Psoas muscle (tissue), 8 donors: ENCODE results near the gene IFIT1B. TPM values are rescaled to one million over a fixed set of nuclear protein-coding genes. Genes with fewer than 3 reads are reported as not detected.
A peak's percentile ranks its signal among the peaks of the same experiment; 100 is the strongest.

Experiments used
- ATAC-seq, 4 donors: fragments of 200-7000 bp; cut with Tn5 transposase; one replicate each; pipeline ENCODE4 v1.9.1; 2020; ENCODE audit warnings: moderate library complexity in 3 of 4, mild to moderate bottlenecking in 2 of 4
- DNase-seq, 2 donors: peaks; one replicate each; pipeline ENCODE4 v3.0.0-alpha.2; 2020
- H3K27ac ChIP-seq: fragments of 200-600 bp; one replicate; pipeline ENCODE4 v1.8.0; 2022
- H3K27me3 ChIP-seq, 3 donors: fragments of 200-600 bp in 1 of 3; one replicate each; pipeline versions ENCODE4 v1.6.1 to v1.8.0; 2013 to 2022; ENCODE audit warnings: low read length in 2 of 3, mild to moderate bottlenecking in 2 of 3, moderate library complexity in 1 of 3; ENCODE audit not compliant: insufficient read depth in 3 of 3
- H3K36me3 ChIP-seq, 2 donors: fragments of 200-600 bp in 1 of 2; one replicate each; pipeline versions ENCODE4 v1.6.1 to v1.8.0; 2013 to 2022; ENCODE audit warnings: low read depth in 1 of 2, mild to moderate bottlenecking in 1 of 2, moderate library complexity in 1 of 2; ENCODE audit not compliant: insufficient read depth in 1 of 2
- H3K4me1 ChIP-seq: fragments of 200-600 bp; one replicate; pipeline ENCODE4 v1.8.0; 2022
- H3K4me3 ChIP-seq: fragments of 200-600 bp; one replicate; pipeline ENCODE4 v1.8.0; 2022; ENCODE audit warnings: mild to moderate bottlenecking
- H3K9me3 ChIP-seq: fragments of 200-600 bp; one replicate; pipeline ENCODE4 v1.8.0; 2022
- WGBS, 3 donors: extraction: QIAGEN DNeasy Blood & Tissue Kit; methylation state at CpG; one replicate each; pipeline versions ENCODE4 v1.1.6 to v1.1.7; 2013; 5-methylcytosine and 5-hydroxymethylcytosine counted together
- intact Hi-C, 2 donors: fragments of 100-400 bp; cut with DNase I; formaldehyde crosslinking; loops; one replicate each; pipeline versions ENCODE4 v1.11.0 to v1.14.2; 2022
- polyA plus RNA-seq, 3 donors: library from polyadenylated mRNA; stranded (reverse); fragments of 200-250 nt; gene quantifications; one replicate each; pipeline ENCODE4 v1.2.3, GENCODE V29; 2013
- total RNA-seq, 4 donors: library from RNA; stranded (reverse); fragmentation: NEBNext Ultra II Directional in 2 of 4; extraction: Animal tissue kit (Norgen Biotek cat#: 25700) in 2 of 4; gene quantifications; one replicate each; pipeline versions ENCODE4 v1.2.1 to v1.2.4, GENCODE V29; 2021 to 2023
- TF ChIP-seq, protein P1 (sequence below): fragments of 200-600 bp; IDR thresholded peaks from one replicate; pipeline ENCODE4 v1.8.0; 2022; ENCODE audit warnings: antibody characterized with exemption
- donor health status: healthy with polysubstance abuse.
- donor health status: DM: no; HTN: no; CAD: no; lungs with moderate emphysema.
- donor health status: Bipolar disorder and iron deficiency.
- donor health status: healthy.
- donor health status: DM: yes; HTN: yes; CAD: no.
- donor health status: DM: no; HTN: no; CAD: no.
- donor health status: DM: no; HTN: no; CAD: no.
- donor health status: DM: yes; HTN: yes; CAD: no.

The IFIT1B gene
- total and polyA plus RNA-seq, 7 donors, result 1.4 TPM; not detected in 6

DNA sequence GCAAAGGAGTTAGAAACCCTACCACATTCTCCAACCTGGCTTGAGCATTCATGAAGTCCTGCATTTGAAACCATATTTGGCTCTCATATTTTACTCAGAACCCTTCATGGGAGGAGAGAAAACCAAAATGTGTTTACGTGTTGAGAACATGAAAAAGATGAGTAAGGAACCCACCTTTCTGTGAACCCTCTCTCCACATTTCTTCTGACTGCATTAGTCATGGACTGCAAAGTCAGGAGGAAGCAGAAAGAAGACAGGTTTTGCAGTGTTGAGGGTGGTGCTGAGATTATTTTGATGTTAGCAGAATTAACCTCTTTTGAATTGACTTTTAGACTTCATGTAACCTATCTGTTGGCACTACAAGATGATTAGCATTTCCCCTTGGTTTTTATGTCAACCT is 4.9 kb downstream of the IFIT1B start:
- TF ChIP-seq, protein P1, sequence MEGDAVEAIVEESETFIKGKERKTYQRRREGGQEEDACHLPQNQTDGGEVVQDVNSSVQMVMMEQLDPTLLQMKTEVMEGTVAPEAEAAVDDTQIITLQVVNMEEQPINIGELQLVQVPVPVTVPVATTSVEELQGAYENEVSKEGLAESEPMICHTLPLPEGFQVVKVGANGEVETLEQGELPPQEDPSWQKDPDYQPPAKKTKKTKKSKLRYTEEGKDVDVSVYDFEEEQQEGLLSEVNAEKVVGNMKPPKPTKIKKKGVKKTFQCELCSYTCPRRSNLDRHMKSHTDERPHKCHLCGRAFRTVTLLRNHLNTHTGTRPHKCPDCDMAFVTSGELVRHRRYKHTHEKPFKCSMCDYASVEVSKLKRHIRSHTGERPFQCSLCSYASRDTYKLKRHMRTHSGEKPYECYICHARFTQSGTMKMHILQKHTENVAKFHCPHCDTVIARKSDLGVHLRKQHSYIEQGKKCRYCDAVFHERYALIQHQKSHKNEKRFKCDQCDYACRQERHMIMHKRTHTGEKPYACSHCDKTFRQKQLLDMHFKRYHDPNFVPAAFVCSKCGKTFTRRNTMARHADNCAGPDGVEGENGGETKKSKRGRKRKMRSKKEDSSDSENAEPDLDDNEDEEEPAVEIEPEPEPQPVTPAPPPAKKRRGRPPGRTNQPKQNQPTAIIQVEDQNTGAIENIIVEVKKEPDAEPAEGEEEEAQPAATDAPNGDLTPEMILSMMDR, result no peak
- H3K36me3 ChIP-seq, result no peaks in the 10 kb centered on the region
- H3K27me3 ChIP-seq, result no peaks in the 10 kb centered on the region
- H3K9me3 ChIP-seq, result no peaks in the 10 kb centered on the region
- no peak overlapping the region for H3K4me3 ChIP-seq
- no peak overlapping the region for H3K27ac ChIP-seq
- no peaks in the 10 kb centered on the region for H3K4me1 ChIP-seq
- WGBS, 3 donors, result 90 to 96% (median 93%) methylated on average over 1 of the region's 1 CpG
- ATAC-seq (no peak), DNase-seq (no peak)
- intact Hi-C loops, result loop anchor here in 1 of 2 donors (5.0 kb wide), 1 partner anchor 1365 kb away; no protein-coding TSS in a partner anchor

DNA sequence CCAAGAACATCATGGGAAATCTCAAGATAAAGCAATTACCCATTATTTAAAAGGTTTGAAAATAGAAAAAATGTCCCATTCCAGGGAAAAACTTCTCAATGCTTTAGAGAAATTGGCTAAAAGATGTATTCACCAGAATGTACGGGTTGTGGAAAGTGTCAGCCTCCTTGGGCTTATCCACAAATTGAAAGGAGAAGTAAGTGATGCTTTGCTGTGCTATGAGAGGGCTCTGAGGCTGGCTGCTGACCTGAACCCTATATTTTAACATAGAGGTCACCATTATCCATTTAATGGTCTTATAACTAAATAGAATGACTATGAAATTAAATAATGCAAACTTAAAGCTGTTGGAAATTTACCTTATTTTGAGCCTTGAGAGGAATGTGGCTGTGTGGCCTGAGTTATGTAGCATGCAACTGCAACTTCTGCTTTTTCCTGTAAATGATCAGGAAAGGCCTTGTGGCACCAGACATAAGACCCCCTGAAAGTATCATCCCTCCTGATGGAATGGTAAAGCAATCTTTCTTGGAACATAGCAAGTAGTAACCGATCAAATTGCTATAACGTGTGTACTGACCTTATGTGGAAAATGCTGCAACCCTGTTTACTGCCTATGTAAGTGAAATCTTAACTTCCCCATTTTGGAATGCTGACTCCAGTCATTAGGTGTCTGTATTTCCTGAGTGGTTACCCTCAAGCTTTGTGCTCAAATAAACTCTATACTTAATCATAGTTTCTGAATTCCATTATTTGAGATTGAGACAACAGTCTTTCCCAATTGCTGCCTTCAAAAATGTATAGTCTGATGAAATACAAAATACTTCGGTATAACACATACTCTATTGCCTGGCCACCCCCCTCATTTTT is 6.9 kb downstream of the IFIT1B start:
- 82 to 90% (median 85%) methylated on average over 4 of the region's 4 CpGs for WGBS, 3 donors
- Histone ChIP-seq H3K4me1 (no peaks in the 10 kb centered on the region), H3K27ac (no peak overlapping the region), H3K36me3 (no peaks in the 10 kb centered on the region), H3K4me3 (no peak overlapping the region), H3K9me3 (no peaks in the 10 kb centered on the region), H3K27me3 (no peaks in the 10 kb centered on the region)
- no peak for DNase-seq
- intact Hi-C loops, result loop anchor here in 1 of 2 donors (5.0 kb wide), 2 partner anchors 92 to 1363 kb away; no protein-coding TSS in a partner anchor
- TF ChIP-seq, protein P1, result no peak
- ATAC-seq, result no peak

DNA sequence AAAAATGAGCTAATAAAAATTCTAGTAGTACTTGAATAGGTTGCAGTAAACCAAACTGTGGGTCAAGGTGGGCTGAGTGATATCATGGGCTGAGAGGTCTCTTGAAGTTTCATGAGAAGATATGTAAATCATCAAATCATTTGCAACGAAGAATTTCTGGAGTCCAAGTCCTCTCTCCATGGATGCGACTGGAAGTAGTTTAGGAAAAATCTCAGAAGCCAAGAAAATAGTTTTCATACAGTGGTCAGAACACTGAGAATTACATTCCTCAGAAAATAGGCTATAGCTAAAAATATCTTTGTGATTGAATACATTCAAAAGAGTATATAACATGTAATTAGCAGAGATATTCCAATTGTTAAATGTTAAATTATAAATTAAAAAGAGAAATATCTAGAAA is 10.9 kb downstream of the IFIT1B start:
- DNase-seq, result no peak
- Histone ChIP-seq H3K4me1 (peaks cover 32% of the 10 kb centered on the region), H3K9me3 (no peaks in the 10 kb centered on the region), H3K27ac (no peak overlapping the region), H3K27me3 (no peaks in the 10 kb centered on the region), H3K4me3 (no peak overlapping the region), H3K36me3 (no peaks in the 10 kb centered on the region)
- no peak for ATAC-seq
- 70 to 73% (median 71%) methylated on average over 2 of the region's 2 CpGs for WGBS, 3 donors
- TF ChIP-seq, protein P1, result no peak
- intact Hi-C loops, result loop anchor here in 1 of 2 donors (5.0 kb wide), 1 partner anchor 97 kb away; no protein-coding TSS in a partner anchor

DNA sequence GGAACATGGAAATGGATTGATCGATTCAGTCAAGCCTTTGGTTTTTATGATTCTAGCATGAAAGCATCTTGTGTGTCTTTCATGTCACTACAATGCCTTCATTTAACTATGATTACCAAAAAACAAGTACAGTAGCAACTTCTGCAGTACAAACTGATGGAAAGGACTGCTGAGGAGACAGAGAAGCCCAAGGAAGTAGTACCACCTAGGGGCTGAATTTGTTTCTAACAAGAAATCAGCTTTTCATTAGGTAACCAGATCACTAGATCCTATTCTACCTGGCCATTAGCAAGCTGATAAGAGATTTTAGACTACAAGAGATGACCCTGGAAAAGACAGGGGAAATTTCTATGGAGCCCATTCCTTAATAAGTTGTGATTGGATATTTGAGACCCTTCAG is 11.4 kb downstream of the IFIT1B start:
- no peak for DNase-seq
- Histone ChIP-seq H3K9me3 (no peaks in the 10 kb centered on the region), H3K4me1 (peaks cover 37% of the 10 kb centered on the region), H3K36me3 (no peaks in the 10 kb centered on the region), H3K27me3 (no peaks in the 10 kb centered on the region), H3K4me3 (no peak overlapping the region), H3K27ac (no peak overlapping the region)
- 79 to 87% (median 81%) methylated on average over 1 of the region's 1 CpG for whole genome bisulfite sequencing, 3 donors
- no peak for ATAC-seq
- intact Hi-C loops, result loop anchor here in 1 of 2 donors (5.0 kb wide), 1 partner anchor 97 kb away; no protein-coding TSS in a partner anchor
- TF ChIP-seq, protein P1, result peak; percentile 45
